RWPE2 (cell line): ENCODE data around the gene MED13.
"Not testable (repeated sequence)": the region's sequence is repeated elsewhere in the genome, so short reads cannot be mapped to it uniquely, and the experiment has no call there.

ENCODE experiments used
- ATAC-seq: fragments of 200-7000 bp; cut with Tn5 transposase; 3 replicates; pipeline ENCODE4 v1.9.1; 2021; ENCODE audit warnings: low read depth
- DNase-seq: peaks from one replicate; pipeline ENCODE4 v3.0.0-alpha.2; 2020; ENCODE audit warnings: low spot score
- H3K27ac ChIP-seq: fragments of 450-650 bp; 2 replicates; pipeline ENCODE4 v1.5.1; 2017; ENCODE audit warnings: mild to moderate bottlenecking; ENCODE audit not compliant: poor library complexity, severe bottlenecking
- H3K27me3 ChIP-seq: fragments of 250-450 bp; sonication (Bioruptor Pico); 2 replicates; pipeline ENCODE4 v1.5.1; 2021; ENCODE audit warnings: mild to moderate bottlenecking, moderate library complexity; ENCODE audit not compliant: insufficient read depth, poor library complexity, severe bottlenecking
- H3K36me3 ChIP-seq: fragments of 250-450 bp; sonication (Bioruptor Pico); 2 replicates; pipeline ENCODE4 v1.5.1; 2020; ENCODE audit warnings: low read depth, mild to moderate bottlenecking, moderate library complexity
- H3K4me1 ChIP-seq: fragments of 250-450 bp; sonication (Bioruptor Pico); 2 replicates; pipeline ENCODE4 v1.5.1; 2021; ENCODE audit warnings: mild to moderate bottlenecking, moderate library complexity; ENCODE audit not compliant: insufficient read depth, poor library complexity, severe bottlenecking
- H3K4me3 ChIP-seq: fragments of 250-450 bp; sonication (Bioruptor Pico); 2 replicates; pipeline ENCODE4 v1.5.1; 2021; ENCODE audit warnings: mild to moderate bottlenecking, moderate library complexity; ENCODE audit not compliant: severe bottlenecking
- H3K9me3 ChIP-seq: fragments of 250-450 bp; sonication (Bioruptor Pico); 2 replicates; pipeline ENCODE4 v1.5.1; 2021; ENCODE audit warnings: mild to moderate bottlenecking, moderate library complexity; ENCODE audit not compliant: severe bottlenecking
- TF ChIP-seq, protein P1 (sequence below): fragments of 450-650 bp; IDR thresholded peaks from one replicate; pipeline ENCODE4 v1.5.1; 2017; ENCODE audit warnings: mild to moderate bottlenecking, moderate library complexity; ENCODE audit not compliant: poor library complexity, severe bottlenecking

The MED13 gene

GRCh38 chr17:62008294-62008693 is 56.8 kb downstream of the MED13 start:
- H3K4me1 ChIP-seq, result no peaks in the 10 kb centered on the region
- no peak overlapping the region for H3K4me3 ChIP-seq
- H3K27me3 ChIP-seq, result no peaks in the 10 kb centered on the region
- H3K9me3 ChIP-seq, result no peaks in the 10 kb centered on the region
- no peak overlapping the region for H3K27ac ChIP-seq
- DNase-seq (no peak), ATAC-seq (no peak)
- TF ChIP-seq, protein P1, sequence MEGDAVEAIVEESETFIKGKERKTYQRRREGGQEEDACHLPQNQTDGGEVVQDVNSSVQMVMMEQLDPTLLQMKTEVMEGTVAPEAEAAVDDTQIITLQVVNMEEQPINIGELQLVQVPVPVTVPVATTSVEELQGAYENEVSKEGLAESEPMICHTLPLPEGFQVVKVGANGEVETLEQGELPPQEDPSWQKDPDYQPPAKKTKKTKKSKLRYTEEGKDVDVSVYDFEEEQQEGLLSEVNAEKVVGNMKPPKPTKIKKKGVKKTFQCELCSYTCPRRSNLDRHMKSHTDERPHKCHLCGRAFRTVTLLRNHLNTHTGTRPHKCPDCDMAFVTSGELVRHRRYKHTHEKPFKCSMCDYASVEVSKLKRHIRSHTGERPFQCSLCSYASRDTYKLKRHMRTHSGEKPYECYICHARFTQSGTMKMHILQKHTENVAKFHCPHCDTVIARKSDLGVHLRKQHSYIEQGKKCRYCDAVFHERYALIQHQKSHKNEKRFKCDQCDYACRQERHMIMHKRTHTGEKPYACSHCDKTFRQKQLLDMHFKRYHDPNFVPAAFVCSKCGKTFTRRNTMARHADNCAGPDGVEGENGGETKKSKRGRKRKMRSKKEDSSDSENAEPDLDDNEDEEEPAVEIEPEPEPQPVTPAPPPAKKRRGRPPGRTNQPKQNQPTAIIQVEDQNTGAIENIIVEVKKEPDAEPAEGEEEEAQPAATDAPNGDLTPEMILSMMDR, result no peak
- peaks cover 84% of the 10 kb centered on the region for H3K36me3 ChIP-seq

- TF ChIP-seq, protein P1, result no peak
- H3K4me1 ChIP-seq, result no peaks in the 10 kb centered on the region
Observed at GRCh38 chr17:62004388-62004787, 60.7 kb downstream of the MED13 start.

GRCh38 chr17:62003141-62003540 is 61.9 kb downstream of the MED13 start:
- H3K36me3 ChIP-seq, result peaks cover 74% of the 10 kb centered on the region
- not testable (repeated sequence) for H3K4me1 ChIP-seq, H3K27ac ChIP-seq, H3K9me3 ChIP-seq, DNase-seq, H3K27me3 ChIP-seq, H3K4me3 ChIP-seq, ATAC-seq

More at GRCh38 chr17:62004388-62004787, 60.7 kb downstream of the MED13 start:
- no peak overlapping the region for H3K4me3 ChIP-seq
- no peaks in the 10 kb centered on the region for H3K27me3 ChIP-seq
- H3K36me3 ChIP-seq, result peaks cover 80% of the 10 kb centered on the region
- no peaks in the 10 kb centered on the region for H3K9me3 ChIP-seq
- ATAC-seq (no peak), DNase-seq (no peak)
- H3K27ac ChIP-seq, result no peak overlapping the region

DNA sequence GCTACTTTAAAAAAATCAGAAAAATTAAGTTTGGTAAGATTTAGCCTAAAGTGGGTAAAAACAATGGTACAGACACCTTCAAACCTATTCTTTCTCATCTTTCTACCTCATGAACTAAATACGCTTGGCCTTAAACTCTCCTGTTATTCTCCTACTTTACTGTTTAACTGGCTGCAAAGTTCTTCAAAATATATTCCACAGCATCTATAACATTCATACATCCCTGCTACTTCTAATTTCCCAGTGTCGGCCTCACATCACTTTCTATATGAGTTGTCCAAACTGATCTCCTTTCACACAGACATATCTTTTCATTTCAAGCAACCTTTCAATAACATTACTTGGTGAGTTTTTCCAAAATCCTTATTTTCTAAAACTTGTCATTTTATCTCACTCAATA is 64.0 kb downstream of the MED13 start:
- Histone ChIP-seq H3K4me3 (no peak overlapping the region), H3K27ac (no peak overlapping the region), H3K9me3 (no peaks in the 10 kb centered on the region), H3K27me3 (no peaks in the 10 kb centered on the region), H3K36me3 (peaks cover 77% of the 10 kb centered on the region), H3K4me1 (peaks cover 4% of the 10 kb centered on the region)
- ATAC-seq (no peak), DNase-seq (no peak)
- TF ChIP-seq, protein P1, result no peak

- Histone ChIP-seq H3K9me3 (no peaks in the 10 kb centered on the region), H3K27me3 (no peaks in the 10 kb centered on the region), H3K27ac (no peak overlapping the region), H3K36me3 (peaks cover 78% of the 10 kb centered on the region), H3K4me1 (peaks cover 4% of the 10 kb centered on the region), H3K4me3 (no peak overlapping the region)
- ATAC-seq (no peak), DNase-seq (no peak)
- TF ChIP-seq, protein P1, result no peak
Observed at GRCh38 chr17:62000186-62000585, 64.9 kb downstream of the MED13 start.

DNA sequence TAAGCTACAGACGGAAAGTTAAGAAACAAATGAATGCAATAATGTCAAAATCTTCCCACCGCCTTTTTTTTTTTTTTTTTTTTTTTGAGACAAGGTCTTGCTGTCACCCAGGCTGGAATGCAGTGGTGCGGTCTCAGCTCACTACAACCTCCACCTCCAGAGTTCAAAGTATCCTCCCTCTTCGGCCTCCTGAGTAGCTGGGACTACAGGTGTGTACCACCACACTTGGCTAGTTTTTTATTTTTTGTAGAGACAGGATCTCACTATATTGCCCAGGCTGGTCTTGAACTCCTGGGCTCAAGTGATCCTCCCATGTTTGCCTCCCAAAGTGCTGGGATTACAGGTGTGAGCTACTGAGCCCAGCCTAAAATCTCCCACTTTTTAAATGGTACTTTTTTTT is 66.5 kb downstream of the MED13 start:
- not testable (repeated sequence) for H3K4me3 ChIP-seq, H3K27me3 ChIP-seq, ATAC-seq, H3K4me1 ChIP-seq, H3K9me3 ChIP-seq, DNase-seq, H3K27ac ChIP-seq
- H3K36me3 ChIP-seq, result peaks cover 80% of the 10 kb centered on the region
